Measurements from ENCODE around the gene CRYBG1. TPM values are rescaled to one million over a fixed set of nuclear protein-coding genes. Genes with fewer than 3 reads are reported as not detected.

The CRYBG1 gene
- total and polyA plus RNA-seq, 2 of the 13 experiments (the other 11 are each of a cell fraction or from before 2014, with no cell fraction given), result 10.1 to 21.9 TPM

DNA sequence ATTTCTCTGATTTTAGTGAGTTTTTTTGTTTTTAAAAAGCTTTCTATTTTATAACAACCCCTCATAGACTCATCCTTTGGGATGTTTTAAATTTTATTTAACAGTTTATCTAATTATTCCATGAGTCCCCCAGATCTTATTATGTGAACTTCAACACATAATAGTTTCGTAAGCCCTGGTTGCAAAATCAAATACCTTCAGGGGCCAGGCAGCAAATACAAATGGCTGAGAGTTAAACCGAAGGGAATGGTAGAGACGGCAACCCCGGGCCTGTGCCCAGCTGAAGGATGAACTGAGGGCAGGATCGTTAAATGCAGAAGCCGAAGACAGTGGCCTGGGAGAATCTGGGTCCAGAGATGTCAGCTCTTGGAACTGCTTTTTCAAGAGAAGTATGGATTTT is 180.4 kb downstream of the CRYBG1 start (continued):
- TF ChIP-seq, protein P1, sequence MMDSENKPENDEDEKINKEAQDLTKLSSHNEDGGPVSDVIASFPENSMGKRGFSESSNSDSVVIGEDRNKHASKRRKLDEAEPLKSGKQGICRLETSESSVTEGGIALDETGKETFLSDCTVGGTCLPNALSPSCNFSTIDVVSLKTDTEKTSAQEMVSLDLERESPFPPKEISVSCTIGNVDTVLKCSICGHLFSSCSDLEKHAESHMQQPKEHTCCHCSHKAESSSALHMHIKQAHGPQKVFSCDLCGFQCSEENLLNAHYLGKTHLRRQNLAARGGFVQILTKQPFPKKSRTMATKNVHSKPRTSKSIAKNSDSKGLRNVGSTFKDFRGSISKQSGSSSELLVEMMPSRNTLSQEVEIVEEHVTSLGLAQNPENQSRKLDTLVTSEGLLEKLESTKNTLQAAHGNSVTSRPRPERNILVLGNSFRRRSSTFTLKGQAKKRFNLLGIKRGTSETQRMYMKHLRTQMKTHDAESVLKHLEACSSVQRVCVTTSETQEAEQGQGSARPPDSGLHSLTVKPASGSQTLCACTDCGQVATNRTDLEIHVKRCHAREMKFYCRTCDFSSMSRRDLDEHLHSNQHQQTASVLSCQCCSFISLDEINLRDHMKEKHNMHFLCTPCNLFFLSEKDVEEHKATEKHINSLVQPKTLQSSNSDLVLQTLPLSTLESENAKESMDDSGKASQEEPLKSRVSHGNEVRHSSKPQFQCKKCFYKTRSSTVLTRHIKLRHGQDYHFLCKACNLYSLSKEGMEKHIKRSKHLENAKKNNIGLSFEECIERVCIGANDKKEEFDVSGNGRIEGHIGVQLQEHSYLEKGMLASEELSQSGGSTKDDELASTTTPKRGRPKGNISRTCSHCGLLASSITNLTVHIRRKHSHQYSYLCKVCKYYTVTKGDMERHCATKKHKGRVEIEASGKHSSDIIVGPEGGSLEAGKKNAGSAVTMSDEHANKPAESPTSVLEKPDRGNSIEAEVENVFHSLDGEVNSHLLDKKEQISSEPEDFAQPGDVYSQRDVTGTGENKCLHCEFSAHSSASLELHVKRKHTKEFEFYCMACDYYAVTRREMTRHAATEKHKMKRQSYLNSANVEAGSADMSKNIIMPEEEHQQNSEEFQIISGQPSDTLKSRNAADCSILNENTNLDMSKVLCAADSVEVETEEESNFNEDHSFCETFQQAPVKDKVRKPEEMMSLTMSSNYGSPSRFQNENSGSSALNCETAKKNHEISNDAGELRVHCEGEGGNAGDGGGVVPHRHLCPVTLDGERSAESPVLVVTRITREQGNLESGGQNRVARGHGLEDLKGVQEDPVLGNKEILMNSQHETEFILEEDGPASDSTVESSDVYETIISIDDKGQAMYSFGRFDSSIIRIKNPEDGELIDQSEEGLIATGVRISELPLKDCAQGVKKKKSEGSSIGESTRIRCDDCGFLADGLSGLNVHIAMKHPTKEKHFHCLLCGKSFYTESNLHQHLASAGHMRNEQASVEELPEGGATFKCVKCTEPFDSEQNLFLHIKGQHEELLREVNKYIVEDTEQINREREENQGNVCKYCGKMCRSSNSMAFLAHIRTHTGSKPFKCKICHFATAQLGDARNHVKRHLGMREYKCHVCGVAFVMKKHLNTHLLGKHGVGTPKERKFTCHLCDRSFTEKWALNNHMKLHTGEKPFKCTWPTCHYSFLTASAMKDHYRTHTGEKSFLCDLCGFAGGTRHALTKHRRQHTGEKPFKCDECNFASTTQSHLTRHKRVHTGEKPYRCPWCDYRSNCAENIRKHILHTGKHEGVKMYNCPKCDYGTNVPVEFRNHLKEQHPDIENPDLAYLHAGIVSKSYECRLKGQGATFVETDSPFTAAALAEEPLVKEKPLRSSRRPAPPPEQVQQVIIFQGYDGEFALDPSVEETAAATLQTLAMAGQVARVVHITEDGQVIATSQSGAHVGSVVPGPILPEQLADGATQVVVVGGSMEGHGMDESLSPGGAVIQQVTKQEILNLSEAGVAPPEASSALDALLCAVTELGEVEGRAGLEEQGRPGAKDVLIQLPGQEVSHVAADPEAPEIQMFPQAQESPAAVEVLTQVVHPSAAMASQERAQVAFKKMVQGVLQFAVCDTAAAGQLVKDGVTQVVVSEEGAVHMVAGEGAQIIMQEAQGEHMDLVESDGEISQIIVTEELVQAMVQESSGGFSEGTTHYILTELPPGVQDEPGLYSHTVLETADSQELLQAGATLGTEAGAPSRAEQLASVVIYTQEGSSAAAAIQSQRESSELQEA (CRISPR knock-in tag; IDR thresholded peaks at IDR 0.05; ENCODE audit: not compliant biosample characterization), result no peak
- TF ChIP-seq RORA (CRISPR knock-in tag; IDR thresholded peaks at IDR 0.05) (no peak), KLF12 (CRISPR knock-in tag; IDR thresholded peaks at IDR 0.05; ENCODE audit: borderline replicate concordance) (no peak), ZMYM2 (CRISPR knock-in tag; IDR thresholded peaks at IDR 0.05) (no peak), NR2F6 (IDR thresholded peaks at IDR 0.05) (0 out of 2 replicates have a peak, but pooled peaks have one; percentile 9), NR2F6 (CRISPR knock-in tag; IDR thresholded peaks at IDR 0.05) (no peak), TEAD3 (CRISPR knock-in tag; optimal IDR thresholded peaks at IDR 0.05; ENCODE audit: borderline replicate concordance) (peak; percentile 70), SP4 (CRISPR knock-in tag; IDR thresholded peaks at IDR 0.05) (no peak), TARDBP (CRISPR knock-in tag; IDR thresholded peaks at IDR 0.05) (0 out of 2 replicates have a peak, but pooled peaks have one; percentile 14), CEBPG (CRISPR knock-in tag; IDR thresholded peaks at IDR 0.05) (peak; percentile 84), ZNF720 (CRISPR knock-in tag; IDR thresholded peaks at IDR 0.05) (no peak), ZFYVE20 (CRISPR knock-in tag; IDR thresholded peaks at IDR 0.05; ENCODE audit: borderline replicate concordance, low read depth) (no peak), SKI (IDR thresholded peaks at IDR 0.05; ENCODE audit: partially characterized antibody) (no peak), HMG20A (CRISPR knock-in tag; IDR thresholded peaks at IDR 0.05; ENCODE audit: borderline replicate concordance) (no peak), ZNF335 (CRISPR knock-in tag; IDR thresholded peaks at IDR 0.05) (no peak), YY1 (IDR thresholded peaks at IDR 0.05; ENCODE audit: insufficient read depth, insufficient replicate concordance, low read depth, low read length) (peak; percentile 30), SRF (IDR thresholded peaks at IDR 0.05; ENCODE audit: low read depth, low read length) (no peak), NRL (CRISPR knock-in tag; IDR thresholded peaks at IDR 0.05; ENCODE audit: borderline replicate concordance) (no peak), ZSCAN22 (CRISPR knock-in tag; IDR thresholded peaks at IDR 0.05) (no peak), SOX13 (IDR thresholded peaks at IDR 0.05) (no peak), SOX13 (CRISPR knock-in tag; conservative IDR thresholded peaks at IDR 0.05 in 1 of 2, IDR thresholded peaks at IDR 0.05 in 1 of 2) (peak in 1 of 2 experiments; percentile 35; a peak in 1 of 4 replicates), ZNF430 (CRISPR knock-in tag; IDR thresholded peaks at IDR 0.05) (no peak)
- TF ChIP-seq, protein P2, sequence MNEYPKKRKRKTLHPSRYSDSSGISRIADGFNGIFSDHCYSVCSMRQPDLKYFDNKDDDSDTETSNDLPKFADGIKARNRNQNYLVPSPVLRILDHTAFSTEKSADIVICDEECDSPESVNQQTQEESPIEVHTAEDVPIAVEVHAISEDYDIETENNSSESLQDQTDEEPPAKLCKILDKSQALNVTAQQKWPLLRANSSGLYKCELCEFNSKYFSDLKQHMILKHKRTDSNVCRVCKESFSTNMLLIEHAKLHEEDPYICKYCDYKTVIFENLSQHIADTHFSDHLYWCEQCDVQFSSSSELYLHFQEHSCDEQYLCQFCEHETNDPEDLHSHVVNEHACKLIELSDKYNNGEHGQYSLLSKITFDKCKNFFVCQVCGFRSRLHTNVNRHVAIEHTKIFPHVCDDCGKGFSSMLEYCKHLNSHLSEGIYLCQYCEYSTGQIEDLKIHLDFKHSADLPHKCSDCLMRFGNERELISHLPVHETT (CRISPR knock-in tag; conservative IDR thresholded peaks at IDR 0.05), result no peak
